ENCODE data around the gene GJC1. TPM values are rescaled to one million over a fixed set of nuclear protein-coding genes. Genes with fewer than 3 reads are reported as not detected.

Gene GJC1
- 34.3 TPM for total RNA-seq

GRCh38 chr17:44829523-44830358 is at the start of gene GJC1:
GJC1 (minus strand) TSS chr17:44830287; CDS start chr17:44805817, 24,470 bp downstream.

DNA sequence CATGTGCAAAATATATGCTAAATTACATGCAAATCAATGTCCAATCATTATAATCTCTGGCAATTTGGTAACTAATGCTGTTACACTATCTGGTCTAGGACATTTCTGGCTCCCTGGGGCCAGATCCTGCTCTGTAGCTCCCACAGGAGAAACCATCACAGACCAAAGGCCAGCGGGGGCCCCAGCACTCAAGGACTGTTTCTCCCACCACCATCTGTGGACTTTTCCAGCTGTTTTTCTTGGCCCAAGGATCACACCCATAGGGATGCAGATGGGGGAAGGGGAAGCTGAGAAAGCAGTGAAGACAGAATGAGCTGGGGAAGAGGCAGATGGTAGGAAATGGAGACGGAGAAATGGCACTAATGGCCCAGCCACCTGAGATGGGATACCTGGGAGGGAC is 17.5 kb upstream of the GJC1 start, which contains the start of gene HIGD1B:
TSS of gene HIGD1B (plus strand) at position 298 of the 400 bp plus-strand sequence. CDS start 270 bp downstream, outside the sequence.

DNA sequence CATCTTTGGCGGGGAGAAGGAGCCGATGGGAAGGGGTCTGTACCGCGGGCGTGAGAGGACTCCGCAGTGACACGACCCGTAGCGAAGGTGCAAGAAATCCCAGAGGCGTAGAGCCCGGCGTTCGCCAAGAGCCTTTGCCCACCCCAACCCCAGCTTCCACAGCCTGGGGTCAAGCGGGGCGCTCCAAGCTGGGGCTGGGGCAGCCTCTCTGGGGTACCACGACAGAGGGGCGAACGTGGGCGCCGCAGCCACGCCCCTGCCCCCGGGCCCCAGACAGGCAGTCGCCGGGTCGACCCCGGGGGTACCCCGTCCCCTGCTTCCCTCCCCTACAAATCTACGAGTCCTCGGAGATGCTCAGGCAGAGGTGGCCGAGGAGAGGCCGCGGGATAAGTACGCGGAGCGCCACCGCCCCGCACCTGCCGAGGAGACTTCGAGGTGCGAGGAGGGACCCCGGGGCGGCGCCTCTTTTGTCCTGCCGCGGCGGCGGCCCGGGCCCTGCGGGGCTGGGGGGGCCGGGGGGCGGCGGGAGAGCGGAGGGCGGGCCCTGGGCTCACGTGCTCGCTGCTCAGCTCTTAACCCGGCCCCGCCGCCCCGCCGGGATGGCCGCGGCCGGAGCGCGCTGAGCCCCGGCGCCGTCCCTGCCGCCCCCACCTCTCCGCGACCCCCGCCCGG is 71.5 kb downstream of the GJC1 start, which contains the start of gene ADAM11:
TSS of gene ADAM11 (plus strand) at position 575 of the 672 bp plus-strand sequence. CDS start 212 bp downstream, outside the sequence.

Other genes starting within 250 kb of the GJC1 start
- 1.5 TPM for gene MEIOC, start 173.8 kb downstream of the GJC1 start, total RNA-seq
- 34.0 TPM for gene CCDC43, start 140.5 kb downstream of the GJC1 start, total RNA-seq
- 13.0 TPM for gene DBF4B, start 121.6 kb downstream of the GJC1 start, total RNA-seq
- gene ADAM11, start 71.3 kb downstream of the GJC1 start, total RNA-seq: 19.4 TPM
- not detected for gene HIGD1B, start 17.6 kb upstream of the GJC1 start, total RNA-seq
- gene EFTUD2, start 69.2 kb upstream of the GJC1 start, total RNA-seq: 143 TPM
- 90.3 TPM for gene GFAP, start 85.2 kb upstream of the GJC1 start, total RNA-seq
- 3.0 TPM for gene KIF18B, start 117.5 kb upstream of the GJC1 start, total RNA-seq
- 11.7 TPM for gene C1QL1, start 138.0 kb upstream of the GJC1 start, total RNA-seq
- gene DCAKD, start 221.3 kb upstream of the GJC1 start, total RNA-seq: 53.8 TPM
- 72.1 TPM for gene NMT1, start 231.0 kb upstream of the GJC1 start, total RNA-seq